GM19372 (cell line): Measurements from ENCODE around the gene IFI27L1.
A peak's percentile ranks its signal among the peaks of the same experiment; 100 is the strongest.

Source experiments
- ATAC-seq: cut with Tn5 transposase; IDR thresholded peaks from one replicate; pipeline ENCODE4 v1.9.1; 2021; ENCODE audit warnings: mild to moderate bottlenecking, low read depth, moderate library complexity; ENCODE audit not compliant: unreplicated experiment

The IFI27L1 gene

DNA sequence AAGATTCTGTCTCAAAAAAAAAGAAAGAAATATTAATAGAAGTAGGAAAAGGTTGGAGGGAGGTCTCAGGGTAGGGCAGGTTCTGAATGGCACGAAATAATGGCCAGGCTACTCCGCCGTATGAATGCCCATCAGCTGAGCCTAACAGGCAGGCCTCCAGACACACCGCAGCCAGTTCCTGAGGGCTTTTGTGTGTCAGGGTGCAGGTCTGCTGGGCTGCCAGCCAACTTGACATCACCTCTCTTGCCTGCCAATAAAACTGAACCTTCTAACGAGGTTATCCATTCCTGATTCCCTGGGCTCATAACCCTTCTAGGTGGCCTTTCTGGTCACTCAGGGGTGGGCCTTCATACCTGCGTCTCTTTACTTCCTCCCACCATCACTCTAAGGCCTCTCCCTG, 32.4 kb downstream of the IFI27L1 start:
- ATAC-seq = no peak

GRCh38 chr14:94113908-94114588, 32.9 kb downstream of the IFI27L1 start:
- ATAC-seq = no peak

DNA sequence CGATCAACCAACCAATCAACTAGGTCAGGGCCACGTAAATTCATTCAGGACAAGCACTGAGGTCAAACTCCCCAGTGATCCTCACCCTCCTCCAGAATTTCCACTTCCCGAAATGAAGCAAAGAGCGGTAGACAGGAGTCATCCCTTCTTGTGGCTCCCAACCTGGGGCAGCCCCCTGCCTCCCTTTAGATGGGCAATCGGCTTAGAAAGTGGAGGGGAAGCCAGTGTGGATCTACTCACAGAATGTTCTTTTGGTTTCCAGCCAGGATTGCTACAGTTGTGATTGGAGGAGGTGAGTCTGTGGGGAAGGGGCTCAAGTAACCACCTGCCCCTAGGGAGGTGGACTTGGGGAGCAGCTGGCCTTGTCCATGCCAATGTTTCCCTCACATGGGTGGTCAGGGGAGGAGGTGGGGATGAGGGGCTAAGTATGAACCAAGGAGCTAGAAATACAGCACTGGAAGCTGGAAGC, 33.5 kb downstream of the IFI27L1 start:
- ATAC-seq = no peak

- ATAC-seq = no peak
Measured at GRCh38 chr14:94115058-94115591, 34.0 kb downstream of the IFI27L1 start.

GRCh38 chr14:94115631-94116030, 34.5 kb downstream of the IFI27L1 start:
- ATAC-seq = no peak

- ATAC-seq = no peak
Measured at GRCh38 chr14:94116701-94117100, 35.6 kb downstream of the IFI27L1 start.

GRCh38 chr14:94117856-94118255, 36.7 kb downstream of the IFI27L1 start:
- ATAC-seq = no peak

DNA sequence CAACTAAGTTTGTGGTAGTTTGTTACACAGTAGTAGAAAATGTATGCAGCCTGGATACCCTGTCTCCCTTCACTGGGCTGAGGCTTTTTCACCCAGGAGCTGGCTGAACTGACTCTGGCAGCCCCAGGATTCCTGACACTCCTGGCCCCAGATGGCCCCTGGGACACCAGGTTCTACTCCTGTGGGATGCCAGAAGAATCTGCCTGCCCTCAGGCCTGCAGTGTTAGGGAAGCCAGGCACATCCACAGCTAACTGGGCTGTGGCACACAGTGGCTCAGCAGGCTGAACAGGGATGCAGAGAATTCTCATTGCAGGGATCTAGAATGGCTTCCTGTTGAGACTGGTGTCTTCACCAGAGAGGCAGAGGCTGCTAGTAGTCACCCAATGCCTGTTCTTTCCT, 38.0 kb downstream of the IFI27L1 start:
- no peak for ATAC-seq

DNA sequence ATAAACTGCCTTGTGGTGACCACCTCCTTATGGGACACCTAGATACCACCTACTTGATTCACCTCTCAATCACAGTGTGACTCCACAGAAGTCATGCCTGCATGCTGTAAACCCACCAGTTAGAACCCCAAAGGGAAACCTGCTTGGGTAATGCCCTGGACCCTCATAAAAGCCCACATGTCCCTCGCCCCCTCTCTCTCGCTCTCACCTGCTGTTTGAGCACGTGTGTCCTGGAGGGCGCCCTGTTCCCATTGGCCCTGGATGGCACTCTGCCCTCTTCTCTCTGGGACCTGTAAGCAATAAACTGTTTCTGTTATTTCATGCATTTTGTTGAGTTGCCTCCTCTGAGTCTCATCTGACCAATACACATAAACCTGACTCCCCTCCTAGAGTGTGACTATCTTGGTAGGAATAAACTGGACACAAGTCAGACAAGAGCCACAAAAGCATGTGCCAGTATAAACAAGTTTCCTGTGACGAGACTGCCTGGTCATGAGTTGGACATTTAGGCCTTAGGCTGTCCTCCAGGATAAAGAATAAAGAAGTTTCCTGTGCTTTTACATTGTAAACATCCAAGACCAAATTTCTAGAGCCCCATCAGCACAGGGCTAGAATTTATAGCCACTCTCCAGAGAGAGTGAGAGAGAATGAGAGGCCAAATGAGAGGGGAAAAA, 39.7 kb downstream of the IFI27L1 start:
- no peak for ATAC-seq

DNA sequence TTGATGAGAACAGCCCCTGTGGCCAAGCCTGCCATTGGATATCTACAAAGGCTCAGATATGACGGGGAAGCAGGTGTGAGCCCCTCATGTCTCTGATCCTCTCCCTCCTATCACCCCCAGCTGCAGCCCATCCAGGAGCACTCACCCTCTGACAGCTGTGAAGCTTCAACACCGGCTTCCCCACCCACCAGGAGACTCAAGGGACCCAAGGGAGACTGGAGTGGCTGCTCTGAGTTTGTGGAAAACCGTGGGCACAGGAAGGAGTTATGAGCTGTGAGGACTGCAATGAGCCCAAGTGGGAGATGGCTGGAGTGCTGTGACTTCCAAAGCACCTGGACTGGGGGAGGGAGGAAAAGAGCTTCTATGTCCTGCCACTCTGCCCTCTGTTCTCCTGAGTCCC, 40.4 kb downstream of the IFI27L1 start:
- no peak for ATAC-seq

DNA sequence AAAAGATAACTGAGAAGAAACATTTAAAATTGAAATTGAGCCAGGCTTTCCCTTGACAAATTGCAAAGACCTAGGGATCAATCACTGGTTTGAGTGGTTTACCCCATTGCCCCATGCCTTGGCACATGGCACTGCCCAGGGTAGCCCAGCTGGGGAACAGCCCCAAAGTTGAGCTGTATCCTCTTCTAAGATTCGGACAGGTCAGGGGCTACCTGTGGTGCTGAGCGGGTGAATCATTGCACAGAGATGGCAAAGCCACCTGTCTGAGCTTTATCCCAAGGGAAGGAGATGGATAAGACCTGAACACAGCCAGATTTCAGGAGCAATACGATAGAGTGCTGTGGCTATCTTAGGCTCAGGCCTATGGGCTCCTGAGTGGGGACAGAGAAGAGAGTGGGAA, 41.3 kb downstream of the IFI27L1 start:
- no peak for ATAC-seq

- ATAC-seq = no peak
Measured at GRCh38 chr14:94123296-94123695, 42.2 kb downstream of the IFI27L1 start.

DNA sequence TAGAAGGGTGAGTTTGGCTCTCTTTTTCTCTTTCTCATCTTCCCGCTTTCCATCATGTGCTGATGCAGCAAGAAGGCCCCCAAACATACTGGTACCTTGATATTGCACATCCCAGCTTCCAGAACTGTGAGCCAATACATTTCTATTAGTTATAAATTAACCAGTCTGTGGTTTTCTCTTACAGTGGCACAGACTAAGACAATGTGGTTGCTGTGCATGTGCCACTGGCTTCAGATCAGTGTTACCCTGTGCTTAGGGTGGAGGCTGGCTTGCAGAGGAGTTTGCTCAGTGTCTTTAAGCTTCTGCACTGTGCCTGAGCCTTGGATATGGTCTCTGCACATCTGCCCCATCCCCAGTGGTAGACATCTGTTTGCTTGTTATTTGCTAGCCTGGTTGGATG, 42.8 kb downstream of the IFI27L1 start:
- ATAC-seq = no peak

DNA sequence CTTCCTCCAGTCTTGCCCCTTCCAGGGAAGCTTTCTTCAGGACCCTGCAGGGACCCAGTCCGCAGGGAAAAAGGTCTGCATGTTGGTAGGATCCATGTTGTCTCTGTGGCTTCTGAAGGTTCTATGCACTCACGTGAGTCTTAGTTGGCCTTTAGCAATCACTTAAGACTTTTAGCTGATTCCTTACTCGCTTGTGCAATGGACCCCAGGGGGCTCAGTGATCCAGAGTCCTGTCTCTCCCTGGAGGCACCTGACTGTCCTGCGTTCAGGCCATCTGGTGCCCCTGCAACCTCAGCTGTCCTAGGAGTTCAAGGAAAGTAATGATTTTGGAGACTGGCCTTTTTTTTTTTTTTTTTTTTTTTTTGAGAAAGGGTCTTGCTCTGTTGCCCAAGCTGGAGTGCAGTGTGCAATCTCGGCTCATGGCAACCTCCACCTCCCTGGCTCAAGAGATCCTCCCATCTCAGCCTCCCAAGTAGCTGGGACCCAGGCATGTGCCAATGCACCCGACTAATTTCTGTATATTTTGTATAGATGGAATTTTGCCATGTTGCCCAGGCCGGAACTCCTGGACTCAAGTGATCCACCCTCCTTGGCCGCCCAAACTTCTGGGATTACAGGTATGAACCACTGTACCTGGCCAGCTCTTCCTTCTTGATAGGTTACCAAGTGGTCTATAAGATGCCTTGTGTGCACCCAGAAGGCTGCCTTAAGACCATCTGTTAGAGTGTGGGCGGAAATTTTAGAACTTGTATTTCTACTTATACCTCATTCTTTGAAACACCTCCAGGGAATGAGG, 43.7 kb downstream of the IFI27L1 start:
- no peak for ATAC-seq

- ATAC-seq = no peak
Measured at GRCh38 chr14:94125659-94126418, 44.7 kb downstream of the IFI27L1 start.

GRCh38 chr14:94126419-94126677, 45.2 kb downstream of the IFI27L1 start:
- no peak for ATAC-seq

DNA sequence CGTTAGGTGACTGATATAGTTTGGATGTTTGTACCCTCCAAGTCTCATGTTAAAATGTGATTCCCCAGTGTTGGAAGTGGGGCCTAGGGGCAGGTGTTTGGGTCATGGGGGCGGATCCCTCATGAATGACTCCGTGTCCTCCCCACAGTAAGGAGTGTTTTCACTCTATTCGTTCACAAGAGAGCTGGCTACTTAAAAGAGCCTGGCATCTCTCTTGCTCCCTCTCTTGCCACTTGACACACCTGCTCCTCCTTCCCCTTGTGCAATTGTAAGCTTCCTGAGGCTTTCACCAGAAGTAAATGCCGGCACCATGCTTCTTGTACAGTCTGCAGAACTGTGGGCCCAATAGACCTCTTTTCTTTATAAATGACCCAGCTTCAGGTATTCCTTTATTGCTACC, 45.7 kb downstream of the IFI27L1 start:
- ATAC-seq = no peak

- ATAC-seq = no peak
Measured at GRCh38 chr14:94127330-94127729, 46.2 kb downstream of the IFI27L1 start.

- ATAC-seq = no peak
Measured at GRCh38 chr14:94128216-94128839, 47.2 kb downstream of the IFI27L1 start.

DNA sequence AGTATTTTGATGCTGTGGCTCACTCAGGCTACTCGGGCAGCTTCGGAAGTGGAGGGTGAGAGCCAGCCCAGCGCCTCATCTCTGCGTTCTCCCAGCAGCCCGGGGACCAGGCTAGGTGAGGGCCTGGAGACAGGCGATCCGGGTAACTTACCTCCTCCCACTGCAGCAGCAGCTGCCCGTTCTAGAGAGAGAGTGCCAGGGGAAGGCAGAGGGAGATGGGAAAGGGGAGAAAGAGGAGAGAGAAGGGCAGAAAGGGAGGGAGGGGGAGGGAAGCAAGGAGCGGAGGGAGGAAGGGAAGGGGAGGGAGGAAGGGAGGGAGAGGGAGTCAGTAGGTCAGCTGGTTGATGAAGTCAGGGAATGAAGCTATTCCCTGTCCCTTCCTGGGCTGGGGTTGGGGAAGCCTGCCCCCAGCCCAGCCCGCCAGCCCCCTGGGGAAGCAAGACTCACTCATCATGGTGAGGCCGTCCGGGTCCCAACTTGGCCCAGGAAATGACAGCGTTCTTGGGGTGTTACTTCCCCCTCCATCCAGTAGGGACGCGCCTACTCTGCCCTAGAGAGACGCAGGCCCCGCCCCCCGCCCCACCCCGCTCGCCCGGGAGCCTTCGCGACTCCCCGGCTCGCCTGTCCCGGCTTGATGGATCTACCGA, 48.1 kb downstream of the IFI27L1 start, which contains the start of gene IFI27L2:
Gene IFI27L2 (minus strand): TSS at position 494 of the 647 bp plus-strand sequence. CDS start 40 bp downstream, at position 454.
- peak; percentile 90 for ATAC-seq
